Upper lobe of left lung (tissue), 6 donors: ENCODE results near the gene NCKIPSD. TPM values are rescaled to one million over a fixed set of nuclear protein-coding genes. Genes with fewer than 3 reads are reported as not detected.
A peak's percentile ranks its signal among the peaks of the same experiment; 100 is the strongest.

Source experiments
- ATAC-seq, 2 donors: fragments of 200-7000 bp; cut with Tn5 transposase; one replicate each; pipeline ENCODE4 v1.9.1; 2022; ENCODE audit warnings: mild to moderate bottlenecking in 2 of 2, moderate library complexity in 2 of 2; ENCODE audit not compliant: low FRiP score in 2 of 2
- DNase-seq, 2 donors: peaks; one replicate each; pipeline ENCODE4 v3.0.0-alpha.2; 2019 to 2020
- H3K27ac ChIP-seq, 4 donors: fragments of 200-600 bp; sonication (generic); one replicate each; pipeline ENCODE4 v1.5.1; 2016 to 2019
- H3K27me3 ChIP-seq, 4 donors: fragments of 200-600 bp; sonication (generic); one replicate each; pipeline ENCODE4 v1.5.1; 2017 to 2019
- H3K36me3 ChIP-seq, 4 donors: fragments of 200-600 bp; sonication (generic); one replicate each; pipeline ENCODE4 v1.5.1; 2016 to 2019
- H3K4me1 ChIP-seq, 4 donors: fragments of 200-600 bp; sonication (generic); one replicate each; pipeline ENCODE4 v1.5.1; 2018 to 2019
- H3K4me3 ChIP-seq, 4 donors: fragments of 200-600 bp; sonication (generic); one replicate each; pipeline ENCODE4 v1.5.1; 2017 to 2019; ENCODE audit warnings: mild to moderate bottlenecking in 2 of 4, moderate library complexity in 1 of 4
- H3K9me3 ChIP-seq, 4 donors: fragments of 200-600 bp; sonication (generic); one replicate each; pipeline ENCODE4 v1.5.1; 2018 to 2019
- EP300 ChIP-seq, 4 donors: sonication (generic); formaldehyde crosslinking; IDR thresholded peaks; one replicate each; pipeline ENCODE4 v1.5.1; 2017; ENCODE audit warnings: antibody characterized with exemption in 4 of 4, control low read depth in 2 of 4
- POLR2A ChIP-seq, 4 donors: fragments of 450-650 bp; IDR thresholded peaks; one replicate each; pipeline ENCODE4 v1.5.1; 2016 to 2017; ENCODE audit warnings: antibody characterized with exemption in 4 of 4, mild to moderate bottlenecking in 2 of 4
- POLR2AphosphoS5 ChIP-seq, 2 donors: sonication (generic); formaldehyde crosslinking; IDR thresholded peaks; one replicate each; pipeline ENCODE4 v1.5.1; 2017; ENCODE audit warnings: antibody characterized with exemption in 2 of 2
- WGBS, 2 donors: methylation state at CpG; one replicate each; pipeline ENCODE4 v1.1.5; 2017 to 2018; 5-methylcytosine and 5-hydroxymethylcytosine counted together
- total RNA-seq, 6 donors: library from RNA; depleted of rRNA in 4 of 6; stranded (reverse); fragments of >200 nt in 4 of 6; gene quantifications; one replicate each; pipeline versions ENCODE4 v1.1.0 to v1.2.1, GENCODE V29; 2016 to 2021
- TF ChIP-seq, protein P1 (sequence below), 6 experiments: fragments of 450-650 bp in 4 of 6; fragments of 200-600 bp in 2 of 6; sonication (generic) in 2 of 6; IDR thresholded peaks; one replicate each; pipeline ENCODE4 v1.5.1; 2016 to 2019; ENCODE audit warnings: antibody characterized with exemption in 6 of 6
- donor health status: DM: no; HTN: no; CAD: no; lungs with moderate emphysema.
- donor health status: DM: no; HTN: yes; CAD: no; lungs with severe emphysema.

The NCKIPSD gene
- total RNA-seq, 6 donors from 2014 or later = 17.8 to 55.5 (median 21.8) TPM

DNA sequence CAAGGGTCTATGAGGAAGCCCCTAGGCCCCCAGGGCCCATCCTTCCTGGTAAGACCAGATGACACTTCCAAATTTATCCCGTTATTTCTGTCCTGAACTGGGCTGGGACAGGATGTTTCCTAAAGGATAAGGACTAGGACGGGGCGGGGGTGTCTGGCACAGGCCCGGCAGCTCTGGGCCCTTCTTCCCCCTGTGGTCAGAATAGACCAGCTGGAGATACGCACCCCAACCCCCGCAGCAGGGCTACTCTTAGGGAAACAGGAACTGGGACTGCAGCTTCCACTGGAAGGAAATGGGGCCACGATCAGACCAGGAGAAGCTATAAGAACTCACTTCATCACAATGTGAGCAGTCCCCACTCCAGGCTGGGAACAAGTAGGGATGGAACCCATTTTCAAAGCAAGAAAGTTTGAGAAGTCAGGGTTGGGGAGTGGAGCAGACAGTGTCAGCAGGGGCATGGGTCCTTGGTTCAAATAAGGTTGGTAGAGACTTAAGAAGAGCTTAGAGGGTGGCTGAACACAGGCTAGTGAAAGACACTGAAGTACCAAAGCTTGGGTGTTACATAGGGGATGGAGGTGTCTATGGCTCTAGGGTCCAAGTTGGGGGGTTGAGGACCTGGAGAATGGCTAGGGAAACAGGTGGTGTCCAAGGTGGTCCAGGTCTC is 1.1 kb downstream of the NCKIPSD start:
- Histone ChIP-seq H3K9me3 (no peaks in the 10 kb centered on the region), H3K36me3 (peaks cover 33 to 51% (median 49%) of the 10 kb centered on the region in 4 donors), H3K27me3 (no peaks in the 10 kb centered on the region), H3K4me1 (peaks cover 23 to 31% (median 26%) of the 10 kb centered on the region in 4 donors), H3K4me3 (peak overlapping the region; percentile 0 to 96 (median 81)), H3K27ac (peak overlapping the region in 3 of 4 donors; percentile 63 to 88 (median 88))
- no peak for TF ChIP-seq POLR2A (IDR thresholded peaks at IDR 0.05)
- no peak for TF ChIP-seq EP300 (IDR thresholded peaks at IDR 0.05)
- TF ChIP-seq POLR2AphosphoS5 (IDR thresholded peaks at IDR 0.05) = peak in 1 of 2 donors; percentile 12
- TF ChIP-seq, protein P1, sequence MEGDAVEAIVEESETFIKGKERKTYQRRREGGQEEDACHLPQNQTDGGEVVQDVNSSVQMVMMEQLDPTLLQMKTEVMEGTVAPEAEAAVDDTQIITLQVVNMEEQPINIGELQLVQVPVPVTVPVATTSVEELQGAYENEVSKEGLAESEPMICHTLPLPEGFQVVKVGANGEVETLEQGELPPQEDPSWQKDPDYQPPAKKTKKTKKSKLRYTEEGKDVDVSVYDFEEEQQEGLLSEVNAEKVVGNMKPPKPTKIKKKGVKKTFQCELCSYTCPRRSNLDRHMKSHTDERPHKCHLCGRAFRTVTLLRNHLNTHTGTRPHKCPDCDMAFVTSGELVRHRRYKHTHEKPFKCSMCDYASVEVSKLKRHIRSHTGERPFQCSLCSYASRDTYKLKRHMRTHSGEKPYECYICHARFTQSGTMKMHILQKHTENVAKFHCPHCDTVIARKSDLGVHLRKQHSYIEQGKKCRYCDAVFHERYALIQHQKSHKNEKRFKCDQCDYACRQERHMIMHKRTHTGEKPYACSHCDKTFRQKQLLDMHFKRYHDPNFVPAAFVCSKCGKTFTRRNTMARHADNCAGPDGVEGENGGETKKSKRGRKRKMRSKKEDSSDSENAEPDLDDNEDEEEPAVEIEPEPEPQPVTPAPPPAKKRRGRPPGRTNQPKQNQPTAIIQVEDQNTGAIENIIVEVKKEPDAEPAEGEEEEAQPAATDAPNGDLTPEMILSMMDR (IDR thresholded peaks at IDR 0.05) = no peak
- DNase-seq (peak; percentile 44 to 55), ATAC-seq (peak in 1 of 2 donors; percentile 4)
- WGBS, 2 donors = 40 to 42% methylated on average over 7 of the region's 7 CpGs

DNA sequence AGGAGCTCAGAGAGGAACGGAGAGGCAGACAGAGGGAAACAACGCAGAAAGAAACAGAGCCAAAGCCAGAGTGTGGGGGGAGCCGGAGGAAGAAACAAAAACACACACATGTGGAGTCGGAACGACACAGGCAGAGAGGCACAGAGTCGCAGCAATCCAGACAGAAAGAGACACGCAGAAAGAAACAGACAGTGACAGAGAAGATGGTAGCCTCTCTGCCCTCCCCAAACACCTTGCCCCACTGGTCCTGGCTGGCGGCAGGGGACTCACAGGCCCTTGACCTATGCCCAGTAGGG is 1.7 kb downstream of the NCKIPSD start:
- Histone ChIP-seq H3K9me3 (no peaks in the 10 kb centered on the region), H3K27me3 (no peaks in the 10 kb centered on the region), H3K36me3 (peaks cover 27 to 51% (median 49%) of the 10 kb centered on the region in 4 donors), H3K4me1 (peaks cover 23 to 31% (median 26%) of the 10 kb centered on the region in 4 donors), H3K27ac (peak overlapping the region; percentile 7 to 88 (median 76)), H3K4me3 (peak overlapping the region in 3 of 4 donors; percentile 71 to 96 (median 91))
- no peak for TF ChIP-seq POLR2AphosphoS5 (IDR thresholded peaks at IDR 0.05)
- TF ChIP-seq EP300 (IDR thresholded peaks at IDR 0.05) = no peak
- TF ChIP-seq, protein P1 (IDR thresholded peaks at IDR 0.05) = no peak
- TF ChIP-seq POLR2A (IDR thresholded peaks at IDR 0.05) = no peak
- WGBS, 2 donors = 66 to 74% methylated on average over 4 to 8 of the region's 8 CpGs
- ATAC-seq (no peak), DNase-seq (no peak)

DNA sequence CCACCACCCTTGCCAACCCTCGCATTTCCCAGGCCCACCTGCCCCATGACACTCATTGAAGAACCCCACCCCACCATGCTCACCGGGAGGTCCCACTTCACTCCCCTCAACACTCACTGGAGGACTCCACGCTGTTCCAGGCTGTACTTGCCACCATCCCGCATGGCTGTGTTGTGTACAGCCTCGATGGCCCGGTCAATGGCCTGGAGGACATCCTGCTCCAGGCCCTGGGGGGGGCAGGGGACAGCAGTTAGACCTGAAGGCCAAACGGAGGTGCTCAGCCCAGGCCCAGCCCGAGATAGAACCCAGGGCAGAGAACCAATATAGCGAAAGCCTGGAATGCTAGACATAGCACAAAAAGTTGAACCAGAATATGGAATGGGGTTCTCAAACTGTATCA is 2.9 kb downstream of the NCKIPSD start:
- no peak overlapping the region for H3K27ac ChIP-seq
- TF ChIP-seq EP300 (IDR thresholded peaks at IDR 0.05) = no peak
- TF ChIP-seq, protein P1 (IDR thresholded peaks at IDR 0.05) = no peak
- TF ChIP-seq POLR2A (IDR thresholded peaks at IDR 0.05) = no peak
- TF ChIP-seq POLR2AphosphoS5 (IDR thresholded peaks at IDR 0.05) = no peak
- ATAC-seq (no peak), DNase-seq (no peak)
- H3K27me3 ChIP-seq = no peaks in the 10 kb centered on the region
- peaks cover 23 to 31% (median 26%) of the 10 kb centered on the region in 4 donors for H3K4me1 ChIP-seq
- H3K9me3 ChIP-seq = no peaks in the 10 kb centered on the region
- H3K36me3 ChIP-seq = peaks cover 15 to 51% (median 42%) of the 10 kb centered on the region in 4 donors
- WGBS, 2 donors = 93 to 97% methylated on average over 9 of the region's 9 CpGs
- no peak overlapping the region for H3K4me3 ChIP-seq

DNA sequence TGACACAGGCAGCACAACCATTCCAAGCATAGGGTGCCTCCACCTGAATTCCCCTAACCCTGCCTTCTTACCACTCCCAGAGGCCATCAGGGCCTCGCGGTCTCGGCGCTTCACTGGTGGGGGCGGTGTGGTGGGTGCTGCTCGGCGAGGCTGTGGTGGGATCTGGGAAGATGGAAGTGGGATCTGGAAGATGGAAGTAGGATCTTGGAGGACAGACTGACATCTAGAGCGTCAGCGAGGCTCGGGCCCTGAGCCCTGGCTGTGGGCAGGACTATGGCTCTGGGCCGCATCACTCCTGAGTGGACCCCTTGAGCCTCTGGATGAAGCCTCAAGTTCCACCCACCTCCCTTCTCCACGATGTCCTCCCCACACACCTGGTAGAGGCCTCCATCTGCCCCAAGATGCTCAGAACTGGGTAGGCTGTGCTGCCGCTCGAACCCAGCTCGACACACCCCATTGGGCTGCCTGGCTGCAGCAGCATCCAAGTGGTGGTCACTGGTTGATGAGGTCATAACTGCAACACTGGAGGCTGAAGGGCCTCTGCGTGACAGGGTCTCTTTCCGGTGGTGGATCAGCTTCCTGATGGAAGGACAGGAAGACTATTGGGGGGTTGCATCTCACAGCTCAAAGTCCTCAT is 3.6 kb downstream of the NCKIPSD start:
- ATAC-seq = no peak
- TF ChIP-seq, protein P1 (IDR thresholded peaks at IDR 0.05) = no peak
- TF ChIP-seq POLR2A (IDR thresholded peaks at IDR 0.05) = no peak
- no peak for TF ChIP-seq POLR2AphosphoS5 (IDR thresholded peaks at IDR 0.05)
- TF ChIP-seq EP300 (IDR thresholded peaks at IDR 0.05) = no peak
- DNase-seq = no peak
- 93 to 96% methylated on average over 12 to 15 of the region's 17 CpGs for WGBS, 2 donors
- Histone ChIP-seq H3K4me3 (no peak overlapping the region), H3K4me1 (peaks cover 23 to 31% (median 26%) of the 10 kb centered on the region in 4 donors), H3K27ac (no peak overlapping the region), H3K27me3 (no peaks in the 10 kb centered on the region), H3K9me3 (no peaks in the 10 kb centered on the region), H3K36me3 (peaks cover 13 to 49% (median 36%) of the 10 kb centered on the region in 4 donors)
